Astrocyte (in vitro differentiated cells and primary cell): ENCODE results near the gene GNA14. TPM values are rescaled to one million over a fixed set of nuclear protein-coding genes. Genes with fewer than 3 reads are reported as not detected.

Source experiments
- DNase-seq: peaks from one replicate; pipeline ENCODE4 v3.0.0-alpha.2; 2010; ENCODE audit warnings: low read depth
- FAIRE-seq: peaks from 2 replicates; lab custom pipeline; 2011; peaks lifted over from hg19 to GRCh38; lab: Jason Lieb, UNC
- H2AFZ ChIP-seq: 2 replicates; pipeline ENCODE4 v1.6.0; 2012; ENCODE audit warnings: low read depth, low read length, inconsistent platforms
- H3K27ac ChIP-seq: 2 replicates; pipeline ENCODE4 v1.5.1; 2011; ENCODE audit warnings: low read depth, low read length, inconsistent platforms
- H3K27me3 ChIP-seq: 2 replicates; pipeline ENCODE4 v1.6.0; 2011; ENCODE audit warnings: low read length, inconsistent platforms; ENCODE audit not compliant: insufficient read depth
- H3K36me3 ChIP-seq: 2 replicates; pipeline ENCODE4 v1.5.1; 2011; ENCODE audit warnings: low read length, inconsistent platforms; ENCODE audit not compliant: insufficient read depth
- H3K4me1 ChIP-seq: 2 replicates; pipeline ENCODE4 v1.5.1; 2011; ENCODE audit warnings: low read length, inconsistent platforms; ENCODE audit not compliant: insufficient read depth
- H3K4me2 ChIP-seq: 2 replicates; pipeline ENCODE4 v1.6.0; 2012; ENCODE audit warnings: low read length, inconsistent platforms
- H3K4me3 ChIP-seq: 2 replicates; pipeline ENCODE4 v1.5.1; 2011; ENCODE audit warnings: low read depth, mild to moderate bottlenecking, low read length, inconsistent platforms; ENCODE audit not compliant: insufficient read depth
- H3K79me2 ChIP-seq: 2 replicates; pipeline ENCODE4 v1.6.0; 2012; ENCODE audit warnings: mild to moderate bottlenecking, low read length, inconsistent platforms; ENCODE audit not compliant: insufficient read depth
- H3K9ac ChIP-seq: 2 replicates; pipeline ENCODE4 v1.6.0; 2012; ENCODE audit warnings: mild to moderate bottlenecking, low read length, inconsistent platforms
- H3K9me3 ChIP-seq: 2 replicates; pipeline ENCODE4 v1.5.1; 2012; ENCODE audit warnings: low read depth, mild to moderate bottlenecking, low read length, inconsistent platforms; ENCODE audit not compliant: insufficient read depth
- H4K20me1 ChIP-seq: 2 replicates; pipeline ENCODE4 v1.6.0; 2012; ENCODE audit warnings: low read length, inconsistent platforms; ENCODE audit not compliant: insufficient read depth
- H3K27ac Mint-ChIP-seq: one replicate; pipeline ENCODE4 v1.8.0; 2021; ENCODE audit warnings: mild to moderate bottlenecking, mixed read lengths; ENCODE audit not compliant: unreplicated experiment
- H3K27me3 Mint-ChIP-seq: one replicate; pipeline ENCODE4 v1.8.0; 2021; ENCODE audit warnings: low read depth, mixed read lengths; ENCODE audit not compliant: unreplicated experiment
- H3K36me3 Mint-ChIP-seq: one replicate; pipeline ENCODE4 v1.8.0; 2021; ENCODE audit warnings: low read depth, mixed read lengths; ENCODE audit not compliant: unreplicated experiment
- H3K4me1 Mint-ChIP-seq: one replicate; pipeline ENCODE4 v1.8.0; 2021; ENCODE audit warnings: low read depth, mixed read lengths; ENCODE audit not compliant: unreplicated experiment
- H3K4me3 Mint-ChIP-seq: one replicate; pipeline ENCODE4 v1.8.0; 2021; ENCODE audit warnings: mild to moderate bottlenecking, moderate library complexity, mixed read lengths; ENCODE audit not compliant: unreplicated experiment
- H3K9me3 Mint-ChIP-seq: one replicate; pipeline ENCODE4 v1.8.0; 2021; ENCODE audit warnings: mild to moderate bottlenecking, mixed read lengths; ENCODE audit not compliant: unreplicated experiment
- EZH2 ChIP-seq: IDR thresholded peaks from 2 replicates; pipeline ENCODE4 v1.6.1; 2012; ENCODE audit warnings: mild to moderate bottlenecking, low read length, inconsistent platforms; ENCODE audit not compliant: insufficient read depth
- total RNA-seq: library from RNA; stranded (reverse); gene quantifications from 2 replicates; pipeline ENCODE4 v1.2.1, GENCODE V29; 2021
- TF ChIP-seq, protein P1 (sequence below): IDR thresholded peaks from 2 replicates; pipeline ENCODE4 v1.5.1; 2011; ENCODE audit warnings: low read depth, mild to moderate bottlenecking, inconsistent platforms, low read length, moderate library complexity; ENCODE audit not compliant: insufficient read depth

The GNA14 gene
- total RNA-seq, 1 donor from 2014 or later, result 1.0 TPM

DNA sequence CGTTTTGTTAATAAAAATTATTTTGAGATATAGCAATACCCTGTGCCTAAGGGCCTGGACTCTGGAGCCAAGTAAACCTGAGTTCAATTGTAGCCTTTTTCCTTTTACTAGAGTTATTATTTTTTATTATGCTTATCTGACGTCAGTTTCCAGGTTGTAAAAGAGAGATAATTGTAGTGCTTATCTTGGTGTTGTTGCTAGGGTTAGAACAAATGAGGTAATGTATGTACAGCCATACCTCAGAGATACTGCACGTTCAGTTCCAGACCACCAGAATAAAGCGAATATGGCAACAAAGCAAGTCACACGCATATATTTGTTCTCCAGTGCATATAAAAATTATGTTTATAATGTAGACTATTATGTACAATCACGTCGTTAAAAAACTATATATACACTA lies 255.8 kb downstream of the GNA14 start:
- no peaks in the 10 kb centered on the region for H3K9me3 ChIP-seq
- H2AFZ ChIP-seq, result no peak overlapping the region
- H3K4me3 ChIP-seq, result no peak overlapping the region
- Mint-ChIP-seq H3K4me3 (no peak overlapping the region), H3K9me3 (no peaks in the 10 kb centered on the region), H3K27ac (no peak overlapping the region), H3K36me3 (peaks cover 4% of the 10 kb centered on the region), H3K4me1 (no peaks in the 10 kb centered on the region), H3K27me3 (no peaks in the 10 kb centered on the region)
- no peaks in the 10 kb centered on the region for H3K79me2 ChIP-seq
- H3K4me1 ChIP-seq, result no peaks in the 10 kb centered on the region
- H4K20me1 ChIP-seq, result no peaks in the 10 kb centered on the region
- no peak overlapping the region for H3K9ac ChIP-seq
- DNase-seq (no peak), FAIRE-seq (no peak)
- no peak overlapping the region for H3K27ac ChIP-seq
- H3K27me3 ChIP-seq, result no peaks in the 10 kb centered on the region
- H3K36me3 ChIP-seq, result peaks cover 4% of the 10 kb centered on the region
- no peak overlapping the region for H3K4me2 ChIP-seq
- TF ChIP-seq, protein P1, sequence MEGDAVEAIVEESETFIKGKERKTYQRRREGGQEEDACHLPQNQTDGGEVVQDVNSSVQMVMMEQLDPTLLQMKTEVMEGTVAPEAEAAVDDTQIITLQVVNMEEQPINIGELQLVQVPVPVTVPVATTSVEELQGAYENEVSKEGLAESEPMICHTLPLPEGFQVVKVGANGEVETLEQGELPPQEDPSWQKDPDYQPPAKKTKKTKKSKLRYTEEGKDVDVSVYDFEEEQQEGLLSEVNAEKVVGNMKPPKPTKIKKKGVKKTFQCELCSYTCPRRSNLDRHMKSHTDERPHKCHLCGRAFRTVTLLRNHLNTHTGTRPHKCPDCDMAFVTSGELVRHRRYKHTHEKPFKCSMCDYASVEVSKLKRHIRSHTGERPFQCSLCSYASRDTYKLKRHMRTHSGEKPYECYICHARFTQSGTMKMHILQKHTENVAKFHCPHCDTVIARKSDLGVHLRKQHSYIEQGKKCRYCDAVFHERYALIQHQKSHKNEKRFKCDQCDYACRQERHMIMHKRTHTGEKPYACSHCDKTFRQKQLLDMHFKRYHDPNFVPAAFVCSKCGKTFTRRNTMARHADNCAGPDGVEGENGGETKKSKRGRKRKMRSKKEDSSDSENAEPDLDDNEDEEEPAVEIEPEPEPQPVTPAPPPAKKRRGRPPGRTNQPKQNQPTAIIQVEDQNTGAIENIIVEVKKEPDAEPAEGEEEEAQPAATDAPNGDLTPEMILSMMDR, result no peak
- no peak for TF ChIP-seq EZH2

DNA sequence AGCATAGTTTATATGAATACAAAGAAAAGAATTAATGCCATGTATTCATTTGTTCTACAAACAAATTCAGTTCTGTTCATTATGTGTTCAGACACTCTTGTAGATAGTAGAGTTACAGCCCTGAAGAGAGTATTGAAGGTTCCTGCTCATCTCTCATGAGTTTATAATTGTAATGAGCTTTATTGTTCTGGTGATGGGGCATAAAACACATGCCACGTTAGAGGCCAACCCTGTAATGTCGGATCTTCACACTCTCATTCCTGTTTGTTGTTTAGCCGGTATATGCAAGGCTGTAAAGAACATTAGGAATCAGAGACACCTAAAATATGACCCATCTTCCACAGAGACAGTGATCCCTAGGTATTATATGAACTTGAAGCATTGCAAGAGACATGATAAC lies 256.3 kb downstream of the GNA14 start:
- TF ChIP-seq, protein P1, result no peak
- no peak for TF ChIP-seq EZH2
- FAIRE-seq (no peak), DNase-seq (no peak)
- Histone ChIP-seq H3K4me1 (no peaks in the 10 kb centered on the region), H3K9ac (no peak overlapping the region), H3K4me2 (no peak overlapping the region), H3K27ac (no peak overlapping the region), H4K20me1 (no peaks in the 10 kb centered on the region), H3K4me3 (no peak overlapping the region), H3K36me3 (peaks cover 4% of the 10 kb centered on the region), H2AFZ (no peak overlapping the region), H3K27me3 (no peaks in the 10 kb centered on the region), H3K9me3 (no peaks in the 10 kb centered on the region), H3K79me2 (no peaks in the 10 kb centered on the region)
- peaks cover 4% of the 10 kb centered on the region for H3K36me3 Mint-ChIP-seq
- no peaks in the 10 kb centered on the region for H3K9me3 Mint-ChIP-seq
- H3K27ac Mint-ChIP-seq, result no peak overlapping the region
- no peaks in the 10 kb centered on the region for H3K27me3 Mint-ChIP-seq
- no peaks in the 10 kb centered on the region for H3K4me1 Mint-ChIP-seq
- no peak overlapping the region for H3K4me3 Mint-ChIP-seq

DNA sequence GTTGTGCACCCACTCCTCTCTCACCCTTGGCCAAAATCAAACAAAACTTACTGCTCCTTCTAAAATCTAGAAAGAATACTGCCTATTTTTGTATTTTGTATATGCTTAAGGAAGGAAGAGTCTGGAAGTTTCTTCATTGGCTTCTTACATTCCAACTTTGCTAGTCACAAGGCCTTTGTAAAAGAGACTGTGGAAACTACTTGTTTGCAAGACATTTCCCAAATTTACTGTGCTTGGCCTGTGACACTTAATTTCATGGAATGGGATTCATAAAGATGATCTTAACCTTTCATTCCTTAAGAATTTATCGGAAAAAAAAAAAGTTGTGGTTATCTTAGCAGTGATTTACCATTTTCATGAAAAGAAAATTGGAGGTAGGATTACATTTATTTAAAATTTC lies 261.9 kb downstream of the GNA14 start:
- DNase-seq, result peak; percentile 14
- no peaks in the 10 kb centered on the region for H3K27me3 ChIP-seq
- H3K4me3 ChIP-seq, result no peak overlapping the region
- H3K4me1 ChIP-seq, result no peaks in the 10 kb centered on the region
- H3K9me3 ChIP-seq, result no peaks in the 10 kb centered on the region
- peaks cover 9% of the 10 kb centered on the region for H3K4me1 Mint-ChIP-seq
- no peaks in the 10 kb centered on the region for H3K9me3 Mint-ChIP-seq
- H2AFZ ChIP-seq, result no peak overlapping the region
- H3K9ac ChIP-seq, result no peak overlapping the region
- H3K27ac ChIP-seq, result no peak overlapping the region
- no peaks in the 10 kb centered on the region for H3K36me3 Mint-ChIP-seq
- no peaks in the 10 kb centered on the region for H3K27me3 Mint-ChIP-seq
- no peaks in the 10 kb centered on the region for H3K79me2 ChIP-seq
- no peak overlapping the region for H3K4me3 Mint-ChIP-seq
- no peak for TF ChIP-seq EZH2
- TF ChIP-seq, protein P1, result no peak
- peaks cover 4% of the 10 kb centered on the region for H3K36me3 ChIP-seq
- H4K20me1 ChIP-seq, result no peaks in the 10 kb centered on the region
- H3K4me2 ChIP-seq, result no peak overlapping the region
- no peak for FAIRE-seq
- no peak overlapping the region for H3K27ac Mint-ChIP-seq
